D341Med (cell line): ENCODE results near the gene WDCP.
A peak's percentile ranks its signal among the peaks of the same experiment; 100 is the strongest.
"Not testable (repeated sequence)": the region's sequence is repeated elsewhere in the genome, so short reads cannot be mapped to it uniquely, and the experiment has no call there.

Source experiments
- DNase-seq: peaks from one replicate; pipeline ENCODE4 v3.0.0; 2012; ENCODE audit warnings: low spot score

Gene WDCP

DNA sequence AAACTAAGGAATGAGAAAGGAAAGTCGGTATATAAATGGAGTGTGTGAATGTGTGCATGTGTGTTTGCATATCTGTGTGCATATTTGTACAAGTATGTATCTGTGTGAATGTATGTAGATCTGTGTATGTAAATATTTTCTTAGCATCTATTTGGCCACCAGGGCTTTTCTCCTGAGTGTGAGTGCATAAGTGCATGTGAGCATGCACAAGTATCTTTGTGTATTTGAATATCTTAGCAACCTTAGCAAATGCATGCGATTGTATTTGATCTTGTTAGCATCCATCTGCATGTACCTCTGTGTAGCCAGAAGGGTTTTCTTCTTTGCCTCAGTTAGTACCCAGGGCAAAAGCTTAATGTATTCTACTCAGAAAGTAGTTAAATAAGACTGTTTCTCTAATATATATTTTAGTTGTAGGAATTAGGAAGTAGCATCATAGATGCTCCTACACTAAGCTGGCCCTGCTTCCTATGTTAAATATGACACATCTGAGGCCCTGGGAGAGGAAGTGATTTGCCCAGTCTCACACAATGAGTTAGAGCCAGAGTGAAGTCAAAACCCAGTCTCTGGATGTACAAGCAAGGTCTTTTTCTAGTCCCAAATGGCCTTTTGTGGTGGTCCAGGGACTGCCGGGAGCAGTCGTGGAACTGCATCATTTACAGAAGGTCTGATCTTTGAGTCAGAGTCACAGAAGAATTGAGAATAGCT, 11.5 kb upstream of the WDCP start:
- DNase-seq, result no peak

DNA sequence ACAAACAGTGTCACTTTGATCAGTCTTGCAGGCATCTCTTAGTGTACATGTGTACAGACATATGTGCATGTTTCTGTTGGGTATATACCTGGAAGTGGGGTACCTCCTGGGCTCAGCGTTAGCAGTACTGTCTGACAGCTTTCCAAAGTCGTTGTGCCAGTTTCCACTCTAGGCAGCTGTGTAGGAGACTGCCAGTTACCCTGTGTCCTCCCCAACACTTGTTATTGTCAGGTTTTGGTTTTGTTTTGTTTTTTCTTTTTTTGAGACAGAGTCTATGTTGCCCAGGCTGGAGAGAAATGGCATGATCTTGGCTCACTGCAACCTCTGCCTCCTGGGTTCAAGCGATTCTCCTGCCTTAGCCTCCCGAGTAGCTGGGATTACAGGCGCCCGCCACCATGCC, 8.6 kb upstream of the WDCP start:
- no peak for DNase-seq

DNA sequence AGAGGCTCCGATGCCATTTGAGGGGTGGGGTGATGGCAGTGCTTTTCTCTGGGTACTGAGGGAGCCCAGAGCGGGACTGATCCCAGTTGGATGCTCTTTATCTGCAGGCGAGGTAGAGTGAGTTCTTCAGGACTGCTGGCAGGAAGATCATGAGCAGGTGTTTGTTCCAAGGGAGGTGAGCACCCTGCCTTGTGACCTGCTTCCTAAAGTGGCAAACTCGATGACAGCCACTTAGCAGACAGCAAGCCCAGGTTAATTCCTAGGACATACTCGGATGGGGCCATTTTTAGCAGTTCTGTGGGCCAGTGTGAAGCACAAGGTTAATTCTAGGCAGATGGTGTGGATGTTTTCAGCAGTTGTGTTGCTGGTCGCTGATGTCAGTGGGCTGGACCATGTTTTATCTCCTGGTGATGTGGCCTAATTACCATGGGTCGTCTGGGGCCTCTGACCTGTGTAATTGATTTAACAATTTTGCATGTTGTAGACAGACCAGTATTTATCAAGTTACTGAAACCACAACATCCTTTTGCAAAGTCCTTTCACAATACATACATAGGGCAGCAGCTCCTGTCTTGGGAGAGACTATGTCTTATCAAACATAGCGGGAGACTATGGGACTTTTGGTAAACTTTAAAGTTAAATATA, 7.3 kb upstream of the WDCP start:
- no peak for DNase-seq

DNA sequence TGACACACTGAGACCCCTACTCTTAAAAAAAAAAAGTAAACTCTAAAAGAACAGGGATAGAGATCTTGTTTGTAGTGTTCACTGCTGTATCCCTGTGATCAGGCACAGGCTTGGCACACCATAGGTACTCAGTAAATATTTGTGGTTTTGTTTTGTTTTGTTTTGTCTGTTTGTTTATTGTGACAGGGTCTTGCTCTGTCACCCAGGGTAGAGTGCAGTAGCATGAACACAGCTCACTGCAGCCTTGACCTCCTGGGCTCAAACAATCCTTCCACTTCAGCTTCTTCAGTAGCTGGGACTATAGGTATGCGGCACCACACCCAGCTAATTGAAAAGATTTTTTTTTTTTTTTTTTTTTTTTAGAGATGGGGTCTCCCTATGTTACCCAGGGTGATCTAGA, 5.8 kb upstream of the WDCP start:
- no peak for DNase-seq

DNA sequence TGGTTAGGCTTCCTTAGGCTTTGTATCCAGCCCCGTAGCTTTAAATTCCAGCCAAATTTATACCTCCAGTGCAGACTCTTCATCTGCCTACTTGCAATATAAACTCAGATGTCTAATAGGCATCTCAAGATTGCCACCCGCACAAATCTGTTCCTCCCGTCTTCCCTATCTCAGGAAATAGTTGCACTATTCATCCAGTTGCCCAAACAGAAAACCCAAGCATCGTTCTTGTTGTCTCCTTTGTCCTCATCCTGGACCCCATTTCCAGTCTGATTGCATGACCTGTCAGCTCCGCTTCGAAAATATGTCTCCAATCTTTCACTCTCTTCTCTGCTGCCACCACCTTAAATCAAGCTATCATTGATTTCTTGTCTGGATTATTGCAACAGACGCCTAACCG, 4.6 kb upstream of the WDCP start:
- no peak for DNase-seq

DNA sequence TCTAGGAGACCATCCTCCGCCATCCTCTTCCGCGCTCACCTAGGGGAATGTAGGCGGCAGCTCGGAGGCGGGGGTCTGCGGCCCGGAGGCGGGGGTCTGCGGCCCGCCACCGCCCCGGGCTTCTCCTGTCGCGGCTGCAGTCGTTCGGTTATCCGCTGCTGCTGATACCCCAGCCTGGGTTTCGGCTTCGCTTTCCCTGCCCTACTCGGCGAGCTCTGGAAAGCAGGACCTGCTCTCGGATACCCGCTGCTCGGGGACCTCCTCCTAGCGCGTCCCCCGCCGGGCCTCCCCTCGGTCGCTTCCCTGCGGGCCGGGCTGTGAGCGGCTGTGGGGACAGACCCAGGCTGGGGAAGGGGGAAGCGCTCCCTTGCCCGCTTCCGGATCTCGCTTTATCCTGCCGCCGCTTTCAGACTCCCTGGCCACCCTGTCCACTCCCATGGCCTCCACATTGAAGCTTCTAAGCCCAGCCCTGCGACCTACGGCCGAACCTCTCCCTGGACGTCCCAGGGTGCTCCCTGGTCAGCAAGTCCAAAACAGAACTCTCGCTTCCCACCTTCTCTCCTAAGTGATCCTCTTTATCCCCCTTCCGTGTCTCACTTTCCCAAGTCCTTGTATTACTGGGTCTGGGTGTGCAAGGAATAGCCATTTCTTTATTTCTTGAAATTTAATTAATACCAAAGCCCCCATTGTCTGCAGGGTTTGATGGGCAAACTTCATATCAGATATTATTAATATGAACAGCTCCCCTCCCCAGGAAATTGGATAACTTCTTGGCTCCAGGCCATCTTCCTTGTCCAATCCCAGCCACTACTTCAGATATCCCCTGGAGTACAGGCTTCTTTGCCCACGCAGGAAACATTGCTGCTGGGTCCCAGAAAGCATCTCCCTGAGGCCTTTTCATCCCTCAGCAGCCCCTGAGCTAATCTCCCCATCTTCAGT, 3.1 kb upstream of the WDCP start:
- DNase-seq, result peak; percentile 37

DNA sequence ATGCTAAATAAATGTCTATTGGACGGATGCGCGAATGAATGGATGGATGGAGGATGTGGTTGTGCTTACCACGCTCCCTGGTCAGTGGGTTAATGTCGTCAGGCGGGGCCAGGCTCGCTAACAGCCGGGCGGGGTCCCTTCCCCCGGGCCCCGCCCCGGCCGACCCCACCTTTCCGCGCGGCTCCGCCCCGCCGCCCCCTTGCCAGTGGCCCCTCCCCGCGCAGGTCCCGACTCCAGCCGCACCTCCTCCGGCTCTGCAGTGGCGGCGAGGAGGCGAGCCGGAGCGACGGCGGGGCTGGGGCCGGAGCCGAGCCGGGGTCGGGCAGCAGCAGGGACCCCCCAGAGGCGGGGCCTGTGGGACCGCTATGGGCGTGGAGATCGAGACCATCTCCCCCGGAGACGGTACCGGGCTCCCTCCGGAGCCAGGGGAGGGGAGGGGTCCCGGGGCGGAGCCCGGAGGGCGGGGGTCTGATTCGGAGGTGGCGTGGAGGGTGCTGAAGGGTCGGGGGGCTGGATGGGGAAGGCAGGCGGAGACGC, 2.4 kb upstream of the WDCP start, which contains the start of gene FKBP1B:
FKBP1B (plus strand) TSS at position 257 of the 537 bp plus-strand sequence; CDS start at position 366, 109 bp downstream.
- DNase-seq, result peak; percentile 77

DNA sequence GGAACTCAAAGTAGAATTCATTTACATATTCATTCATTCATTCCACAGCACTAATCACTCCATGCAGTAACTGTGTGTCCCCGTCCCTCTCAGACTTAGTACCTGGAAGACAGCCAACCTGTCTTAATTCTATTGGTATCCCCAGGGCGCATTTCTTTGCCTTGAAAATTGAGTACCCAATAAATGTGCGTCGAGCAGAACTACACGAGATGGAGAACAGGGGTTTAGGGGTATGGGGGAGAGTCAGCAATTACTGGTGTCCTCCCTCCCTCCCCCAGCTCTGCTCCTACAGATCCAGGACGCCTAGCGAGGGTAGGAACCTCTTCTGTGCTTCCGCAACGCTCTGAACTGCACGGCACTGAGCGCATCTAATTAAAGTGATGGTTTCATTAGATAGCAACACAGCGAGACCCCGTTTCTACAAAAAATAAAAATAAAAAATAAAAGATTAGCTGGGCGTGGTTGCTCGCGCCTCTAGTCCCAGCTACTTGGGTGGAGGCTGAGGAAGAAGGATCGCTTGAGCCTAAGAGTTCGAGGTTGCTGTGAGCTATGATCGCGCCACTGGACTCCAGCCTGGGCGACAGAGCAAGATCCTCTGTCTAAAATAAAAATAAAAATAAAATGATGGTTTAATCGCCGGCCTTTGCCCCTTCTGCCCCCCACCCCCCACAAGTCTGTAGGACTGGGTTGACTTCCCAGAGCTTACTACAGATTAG, 1.7 kb upstream of the WDCP start:
- DNase-seq, result no peak

DNA sequence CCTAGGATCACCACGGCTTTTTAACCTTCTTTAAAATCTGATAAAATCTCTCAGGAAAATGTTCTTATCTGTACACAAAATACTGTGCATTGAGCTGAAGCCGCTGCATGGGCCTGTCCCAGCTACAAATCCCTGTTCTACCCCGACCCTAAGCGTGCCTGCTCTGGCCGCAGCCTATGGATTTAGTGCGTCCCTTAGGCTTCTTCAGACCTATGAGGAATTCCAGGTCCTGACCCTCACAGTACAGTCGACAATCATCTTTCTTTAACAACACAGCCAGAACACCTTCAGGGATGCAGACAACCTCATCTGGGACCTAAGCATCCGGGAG, 477 bp upstream of the WDCP start:
- DNase-seq, result no peak

DNA sequence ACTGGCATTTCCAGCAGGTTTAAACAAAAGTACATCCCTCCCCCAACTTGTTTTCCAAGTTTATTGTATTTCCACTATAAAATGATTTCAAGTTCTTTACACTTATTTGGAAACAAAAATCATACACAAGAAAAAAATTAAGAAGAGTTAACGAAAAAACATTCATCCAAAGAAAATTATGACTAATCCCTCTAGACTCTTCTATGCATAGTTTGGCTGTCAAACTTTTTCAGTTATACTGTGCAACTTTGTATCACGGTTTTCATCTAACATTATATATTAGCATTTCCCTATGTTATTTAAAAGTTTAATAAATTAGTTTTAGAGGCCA, 627 bp downstream of the WDCP start:
- no peak for DNase-seq

DNA sequence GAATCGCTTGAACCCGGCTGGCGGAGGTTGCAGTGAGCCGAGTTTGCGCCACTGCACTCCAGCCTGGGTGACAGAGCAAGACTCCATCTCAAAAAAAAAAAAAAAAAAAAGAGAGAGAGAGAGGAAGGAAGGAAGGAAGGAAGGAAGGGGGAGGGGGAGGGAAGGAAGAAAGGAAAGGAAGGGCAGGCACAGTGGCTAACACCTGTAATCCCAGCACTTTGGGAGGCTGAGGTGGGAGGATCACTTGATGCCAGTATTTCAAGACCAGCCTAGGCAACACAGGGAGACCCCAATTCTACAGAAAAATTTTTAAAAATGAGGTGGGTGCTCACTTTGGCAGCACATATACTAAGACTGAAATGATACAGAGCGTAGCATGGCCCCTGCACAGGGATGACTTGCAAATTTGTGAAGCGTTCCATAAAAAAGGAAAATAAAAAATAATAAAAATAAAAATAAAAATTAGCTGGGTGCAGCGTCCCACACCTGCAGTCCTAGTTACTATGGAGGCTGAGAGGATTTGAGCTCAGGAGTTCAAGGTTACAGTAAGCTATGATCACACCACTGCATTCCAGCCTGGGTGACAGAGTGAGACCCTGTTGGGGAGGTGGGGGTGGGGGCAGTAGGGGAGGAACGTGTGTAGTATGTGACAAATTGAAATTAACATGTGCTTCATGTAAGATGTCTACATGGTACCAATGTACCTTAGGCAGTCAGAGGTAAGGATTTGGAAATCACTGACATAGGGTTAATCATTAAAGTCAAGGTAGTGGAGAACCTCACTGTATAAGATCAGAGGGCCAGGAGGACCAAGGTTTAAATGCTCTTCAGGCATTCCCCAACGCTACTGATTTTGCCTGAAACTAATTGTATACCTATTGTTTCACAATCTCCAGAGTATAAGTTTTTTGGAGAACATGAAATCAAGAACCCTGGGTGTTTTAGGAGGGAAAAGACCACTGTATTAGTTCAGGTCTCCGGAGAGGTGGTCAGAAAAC, 1.4 kb downstream of the WDCP start:
- DNase-seq, result no peak

DNA sequence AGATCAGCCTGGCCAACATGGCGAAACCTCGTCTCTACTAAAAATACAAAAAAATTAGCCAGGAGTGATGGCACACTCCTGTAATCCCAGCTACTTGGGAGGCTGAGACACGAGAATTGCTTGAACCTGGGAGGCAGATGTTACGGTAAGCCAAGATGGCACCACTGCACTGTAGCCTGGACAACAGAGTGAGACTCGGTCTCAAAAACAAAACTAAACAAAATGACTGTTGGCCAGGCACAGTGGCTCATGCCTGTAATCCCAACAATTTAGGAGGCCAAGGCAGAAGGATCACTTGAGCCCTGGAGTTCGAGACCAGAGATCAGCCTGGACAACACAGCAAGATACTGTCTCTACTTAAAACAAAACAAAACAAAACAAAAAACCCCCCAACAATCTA, 4.1 kb downstream of the WDCP start:
- DNase-seq, result not testable (repeated sequence)

DNA sequence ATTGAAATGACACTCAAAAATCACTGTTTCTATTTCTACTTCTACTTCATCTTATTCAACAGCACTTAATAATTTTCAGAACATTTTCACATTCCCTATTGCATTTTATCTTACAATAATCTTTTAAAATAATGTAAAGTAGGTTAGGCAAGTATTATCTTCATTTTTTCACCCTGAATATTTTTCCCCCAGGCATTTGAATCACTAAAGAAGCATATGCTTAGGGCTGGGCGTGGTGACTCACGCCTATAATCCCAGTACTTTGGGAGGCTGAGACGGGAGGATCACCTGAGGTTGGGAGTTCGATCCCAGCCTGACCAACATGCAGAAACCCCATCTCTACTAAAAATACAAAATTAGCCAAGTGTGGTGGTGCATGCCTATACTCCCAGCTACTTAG, 6.7 kb downstream of the WDCP start:
- no peak for DNase-seq

DNA sequence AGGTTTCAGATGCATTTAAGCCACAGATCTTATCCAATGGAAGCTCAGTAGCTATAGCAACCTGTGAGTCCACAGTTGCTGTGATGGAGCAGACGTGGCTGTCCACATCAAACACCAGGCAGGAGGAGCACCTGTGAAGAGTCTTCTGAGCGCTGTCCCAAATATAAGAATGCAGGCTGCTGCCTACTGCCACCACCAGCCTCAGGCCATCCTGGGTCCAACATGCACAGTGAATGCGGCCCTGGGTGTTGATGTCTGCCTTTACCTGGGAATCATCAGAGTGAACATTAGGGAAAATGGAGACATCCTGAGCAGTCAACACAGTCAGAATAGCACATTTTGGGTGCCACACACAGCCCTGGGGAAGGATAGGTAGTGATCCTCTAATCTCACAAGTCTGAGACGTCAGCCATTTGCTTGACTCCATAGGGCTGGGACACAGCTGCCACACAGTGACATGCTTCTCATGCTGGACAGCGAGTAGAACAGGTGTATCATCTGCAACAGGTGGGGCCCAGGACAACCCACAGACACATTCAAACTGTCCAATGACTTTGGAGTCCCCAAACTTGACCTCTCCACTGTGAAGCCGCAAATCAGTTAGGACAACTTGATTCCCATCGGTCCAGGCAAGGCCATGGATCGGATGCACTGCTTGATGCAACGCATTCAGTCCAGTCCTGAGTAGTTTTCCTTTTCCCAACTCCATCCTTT, 8.2 kb downstream of the WDCP start:
- DNase-seq, result no peak

DNA sequence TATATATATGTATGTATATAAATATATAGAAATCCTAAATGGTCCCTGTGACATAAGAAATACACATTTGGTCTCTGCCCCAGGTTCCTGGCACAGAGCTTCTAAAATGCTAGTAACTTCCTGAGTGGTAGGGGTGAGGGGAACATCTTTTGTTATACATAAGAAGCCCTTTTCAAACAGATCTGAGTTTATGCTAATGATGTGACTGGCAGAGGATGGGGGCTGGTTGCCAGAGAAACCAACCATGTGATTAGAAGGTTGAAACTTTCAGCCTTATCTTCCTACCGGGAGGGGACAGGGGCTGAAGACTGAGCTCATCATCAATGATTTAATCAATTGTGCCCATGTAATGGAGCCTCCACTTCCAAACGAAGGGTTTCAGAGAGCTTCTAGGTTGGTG, 21.0 kb downstream of the WDCP start:
- DNase-seq, result no peak

DNA sequence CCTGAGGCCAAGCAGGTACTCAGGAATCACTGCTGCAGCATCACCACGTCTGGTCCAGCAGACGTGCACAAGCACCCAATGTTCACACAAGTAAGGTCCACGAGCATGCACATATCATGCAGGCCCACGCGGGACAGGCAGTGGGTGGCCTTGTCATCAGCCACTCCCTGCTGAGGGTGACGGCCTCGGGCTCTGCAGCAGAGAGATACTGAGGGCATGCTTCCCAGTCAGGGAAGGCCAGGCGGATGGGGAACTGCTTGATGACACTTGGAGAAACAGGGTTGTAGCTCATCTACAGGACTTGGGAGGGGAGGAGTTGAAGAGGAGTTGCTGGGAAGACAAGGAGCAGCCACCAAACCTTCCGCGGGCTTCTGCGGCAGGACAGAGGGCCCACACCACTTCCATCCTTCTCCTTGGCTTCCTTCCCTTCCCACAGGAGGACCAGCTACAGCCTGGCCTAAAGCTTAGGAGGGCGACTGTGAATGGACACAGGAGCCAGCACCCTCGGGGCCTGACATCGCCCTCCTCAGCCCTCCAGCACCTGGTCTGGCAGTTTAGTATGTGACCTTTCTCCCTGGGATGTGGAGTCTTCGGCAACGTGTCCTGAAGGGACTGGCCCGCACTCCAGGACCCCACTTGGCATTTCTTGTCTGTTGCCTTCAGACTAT, 22.1 kb downstream of the WDCP start:
- DNase-seq, result no peak

DNA sequence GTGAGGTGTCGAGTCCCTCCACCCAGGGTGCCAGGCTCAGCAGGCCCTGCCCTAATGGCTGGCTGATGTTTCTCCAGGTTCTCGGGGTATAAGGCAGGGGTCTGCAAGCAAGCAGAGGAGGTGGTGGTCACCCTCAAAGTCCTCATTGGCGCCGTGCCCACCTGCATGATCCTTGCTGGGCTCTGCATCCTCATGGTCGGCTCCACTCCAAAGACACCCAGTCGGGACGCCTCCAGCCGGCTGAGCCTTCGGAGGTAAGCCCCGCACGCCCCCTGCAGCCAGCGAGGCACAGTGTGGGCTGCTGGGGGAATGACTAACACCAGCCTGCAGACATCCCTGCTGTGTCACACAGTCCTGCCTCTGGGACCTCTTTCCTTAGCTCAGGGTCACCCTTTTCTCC, 23.2 kb downstream of the WDCP start:
- no peak for DNase-seq

DNA sequence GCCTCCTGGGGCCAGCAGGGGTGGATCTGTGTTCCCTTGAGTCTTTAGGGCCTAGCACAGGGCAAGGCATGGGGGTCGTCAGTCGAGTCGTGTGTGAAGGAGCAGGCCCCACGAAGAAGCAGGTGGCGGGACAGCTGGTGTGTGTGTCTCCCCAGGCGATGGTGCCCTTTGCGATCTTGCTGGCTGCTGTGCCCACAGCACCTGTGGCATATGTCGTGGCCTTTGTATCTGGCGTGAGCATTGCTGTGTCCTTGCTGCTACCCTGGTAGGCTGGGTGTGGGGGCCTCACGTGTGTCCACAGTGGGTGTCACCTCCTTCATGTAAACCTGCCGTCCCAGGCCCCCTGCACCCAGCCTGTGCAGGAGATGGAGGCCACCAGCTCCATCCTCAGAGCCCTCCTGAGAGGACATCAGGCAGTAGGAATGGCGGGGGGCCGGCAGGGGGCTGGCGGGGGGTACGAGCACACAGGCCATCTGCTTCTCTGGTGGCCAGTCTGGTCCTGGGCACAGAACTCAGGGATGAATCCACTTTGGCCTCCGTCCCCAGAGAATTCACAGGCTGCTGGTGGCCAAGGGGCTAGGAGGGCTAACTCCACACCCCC, 24.1 kb downstream of the WDCP start:
- no peak for DNase-seq

DNA sequence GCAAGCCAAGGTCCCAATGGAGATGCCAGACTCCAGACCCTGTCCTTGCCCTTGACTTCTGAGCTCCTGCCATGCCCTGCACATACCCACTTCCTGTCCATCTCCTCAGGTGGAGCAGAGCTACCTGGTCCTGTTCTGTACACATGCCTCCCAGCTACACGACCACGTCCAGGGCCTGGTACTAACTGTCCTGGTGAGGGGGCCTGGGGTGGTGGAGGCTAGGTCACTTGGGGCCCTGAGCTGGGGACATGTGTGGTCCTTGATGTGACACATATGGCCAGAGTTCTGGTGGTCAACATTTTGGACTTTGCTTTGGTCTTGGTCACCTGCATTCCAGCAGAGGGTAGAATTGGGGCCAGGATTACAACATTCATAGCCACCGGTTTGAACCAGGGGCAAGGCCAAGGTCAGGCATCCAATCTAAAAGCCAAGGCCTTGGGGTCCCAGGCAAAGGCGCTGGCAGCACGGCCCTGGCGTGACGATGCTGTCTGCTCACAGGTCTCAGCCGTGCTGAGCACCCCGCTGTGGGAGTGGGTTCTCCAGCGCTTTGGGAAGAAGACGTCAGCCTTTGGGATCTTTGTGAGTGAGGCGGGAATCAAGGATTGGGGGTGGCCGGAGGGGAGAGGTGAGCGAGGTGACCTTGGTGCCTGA, 24.7 kb downstream of the WDCP start:
- no peak for DNase-seq
